Measurements from ENCODE around the gene SDC3.
"Not testable (repeated sequence)": the region's sequence is repeated elsewhere in the genome, so short reads cannot be mapped to it uniquely, and the experiment has no call there.

Gene SDC3, protein sequence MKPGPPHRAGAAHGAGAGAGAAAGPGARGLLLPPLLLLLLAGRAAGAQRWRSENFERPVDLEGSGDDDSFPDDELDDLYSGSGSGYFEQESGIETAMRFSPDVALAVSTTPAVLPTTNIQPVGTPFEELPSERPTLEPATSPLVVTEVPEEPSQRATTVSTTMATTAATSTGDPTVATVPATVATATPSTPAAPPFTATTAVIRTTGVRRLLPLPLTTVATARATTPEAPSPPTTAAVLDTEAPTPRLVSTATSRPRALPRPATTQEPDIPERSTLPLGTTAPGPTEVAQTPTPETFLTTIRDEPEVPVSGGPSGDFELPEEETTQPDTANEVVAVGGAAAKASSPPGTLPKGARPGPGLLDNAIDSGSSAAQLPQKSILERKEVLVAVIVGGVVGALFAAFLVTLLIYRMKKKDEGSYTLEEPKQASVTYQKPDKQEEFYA

DNA sequence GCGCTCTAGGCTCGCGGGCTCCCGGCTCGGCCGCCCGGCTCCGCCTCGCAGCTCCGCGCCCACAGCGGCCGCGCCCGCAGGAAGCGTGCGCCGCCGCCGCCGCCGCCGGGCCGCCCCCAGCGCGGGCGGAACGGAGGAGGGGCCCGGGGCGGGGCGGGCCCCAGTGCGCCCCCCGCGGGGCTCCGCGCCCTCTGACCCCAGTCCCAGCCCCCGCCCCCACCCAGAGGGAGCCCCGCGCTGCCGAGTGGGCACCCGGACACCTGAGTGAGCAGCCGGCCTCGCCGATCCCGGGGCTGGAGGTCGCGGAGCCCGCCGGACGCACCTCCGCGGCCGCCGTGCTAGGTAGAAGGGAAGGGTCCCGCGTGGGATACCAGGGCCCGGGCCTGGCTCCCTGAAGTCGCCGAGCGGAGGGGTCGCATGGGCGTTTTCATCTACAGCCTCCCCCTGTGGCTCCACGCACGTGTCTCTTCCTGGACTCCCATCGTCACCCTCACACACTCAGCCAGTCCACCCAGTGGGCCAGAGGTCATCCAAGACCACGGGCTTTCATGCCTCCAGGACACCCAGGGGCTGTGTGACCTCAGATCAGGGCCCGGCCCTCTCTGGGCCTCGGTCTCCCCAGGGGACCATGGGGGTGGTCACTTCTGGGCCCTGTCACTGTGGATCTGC lies at the start of gene SDC3:
Gene SDC3, minus strand, starts transcription at position 63 of the 669 bp plus-strand sequence. CDS start 172 bp downstream, outside the sequence.
- no peak for DNase-seq (ENCODE audit: low read depth)

DNA sequence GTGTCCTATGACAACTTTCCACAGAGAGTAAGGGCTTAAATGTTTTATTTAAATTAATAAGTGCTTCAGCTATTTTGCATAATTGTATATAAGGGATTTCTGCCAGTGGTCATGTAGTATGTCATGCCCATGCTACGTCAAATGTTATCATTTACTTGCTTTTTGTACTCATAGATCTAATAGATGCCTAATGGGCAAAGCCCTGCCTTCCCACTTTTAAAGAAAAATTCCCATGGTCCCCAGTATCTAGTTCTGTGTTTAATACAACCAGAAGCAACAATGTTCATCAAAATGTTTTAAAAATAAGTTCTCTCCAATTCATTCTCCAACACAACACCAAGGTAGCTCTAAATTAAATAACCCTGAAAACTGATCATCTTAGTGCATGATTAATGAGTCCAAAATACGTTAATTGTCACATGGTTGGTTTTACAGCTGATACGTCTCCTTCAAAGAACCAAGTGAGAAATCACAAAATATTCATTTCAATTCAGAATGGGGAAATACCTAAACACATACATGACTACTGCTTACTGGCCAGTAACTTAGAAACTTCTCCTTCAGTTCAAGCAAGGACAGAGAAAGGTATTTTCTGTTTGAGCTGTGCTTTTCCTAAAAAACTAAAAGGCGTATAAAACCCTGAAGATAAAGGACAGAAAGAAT lies 49.1 kb upstream of the SDC3 start:
- no peak for DNase-seq (ENCODE audit: low read depth)

DNA sequence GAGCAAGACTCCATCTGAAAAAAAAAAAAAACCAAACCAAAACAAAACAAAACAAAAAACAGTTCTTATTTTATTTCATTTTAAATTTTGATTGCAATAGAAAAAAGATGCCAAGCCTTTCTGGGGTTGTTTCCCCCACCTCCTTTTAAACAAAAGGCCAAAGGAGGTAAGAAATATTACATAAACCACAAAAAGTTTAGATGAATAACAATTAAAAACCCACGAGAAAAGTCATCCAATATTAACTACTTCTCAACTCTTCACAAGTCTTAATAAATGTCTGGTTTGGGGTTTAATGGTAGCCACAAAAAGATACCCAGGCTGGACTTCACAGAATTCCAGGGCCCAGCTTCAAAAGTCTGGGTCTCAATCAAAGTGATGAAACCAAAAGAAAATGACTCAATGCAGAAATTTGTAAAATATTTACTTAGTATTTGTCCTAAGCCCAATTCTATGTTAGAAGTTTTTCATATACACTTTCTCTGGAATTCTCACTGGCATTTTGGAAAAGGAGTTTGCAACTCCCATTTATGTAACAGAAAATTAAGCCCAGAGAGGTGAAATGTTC lies 47.0 kb upstream of the SDC3 start:
- DNase-seq (ENCODE audit: low read depth), result no peak

DNA sequence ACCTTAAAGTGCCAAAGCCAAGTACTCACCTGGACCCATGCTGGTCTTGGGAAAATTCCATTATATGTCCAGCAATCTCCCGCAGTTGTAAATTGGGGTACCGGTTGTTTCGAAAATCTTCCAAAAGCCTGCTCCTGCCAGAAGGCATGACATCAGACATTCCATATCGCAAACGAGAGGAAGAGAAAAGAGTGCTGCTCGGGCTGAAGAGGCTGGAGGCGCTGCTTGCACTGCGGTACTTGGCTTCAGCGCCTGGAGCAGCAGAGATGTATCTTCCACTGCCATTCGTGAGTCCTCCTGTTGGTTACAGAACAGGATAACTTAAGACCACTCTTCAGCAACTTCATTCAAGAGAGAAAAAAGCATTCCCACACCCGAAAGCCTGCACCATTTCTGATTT lies 45.1 kb upstream of the SDC3 start:
- DNase-seq (ENCODE audit: low read depth), result no peak

DNA sequence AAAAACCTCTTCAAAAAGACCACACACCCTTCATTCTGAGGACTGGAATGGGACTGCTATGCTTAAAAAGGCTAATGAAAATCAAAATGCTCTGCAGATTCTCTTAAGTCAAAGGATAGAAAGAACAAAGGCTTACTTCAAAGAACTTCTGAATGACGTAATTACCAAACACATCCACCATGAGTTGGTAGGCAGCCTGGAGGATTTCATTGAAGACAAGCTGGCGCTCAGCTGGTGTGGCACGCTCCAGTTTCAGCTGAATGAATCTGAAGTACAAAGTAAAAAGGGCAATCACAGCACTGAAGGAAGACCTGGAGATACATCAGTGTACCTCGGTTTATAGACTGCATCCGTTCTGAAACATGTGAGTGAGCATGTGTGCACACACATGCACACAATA lies 43.5 kb upstream of the SDC3 start:
- no peak for DNase-seq (ENCODE audit: low read depth)

DNA sequence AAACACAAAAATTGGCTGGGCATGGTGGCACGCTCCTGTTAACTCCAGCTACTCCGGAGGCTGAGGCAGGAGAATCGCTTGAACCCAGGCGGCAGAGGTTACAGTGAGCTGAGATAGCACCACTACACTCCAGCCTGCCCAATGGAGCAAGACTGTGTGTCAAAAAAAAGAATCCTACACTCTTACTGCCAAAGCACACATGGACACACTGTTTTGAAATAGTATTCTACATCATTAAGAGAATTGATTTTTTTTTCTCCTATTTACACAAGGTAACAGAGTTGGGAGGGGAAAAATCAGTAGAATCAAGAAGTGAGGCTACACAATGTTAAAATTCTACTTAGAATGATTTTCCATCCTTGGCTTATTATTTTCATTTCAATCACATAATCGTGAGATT lies 42.1 kb upstream of the SDC3 start:
- DNase-seq (ENCODE audit: low read depth), result no peak

DNA sequence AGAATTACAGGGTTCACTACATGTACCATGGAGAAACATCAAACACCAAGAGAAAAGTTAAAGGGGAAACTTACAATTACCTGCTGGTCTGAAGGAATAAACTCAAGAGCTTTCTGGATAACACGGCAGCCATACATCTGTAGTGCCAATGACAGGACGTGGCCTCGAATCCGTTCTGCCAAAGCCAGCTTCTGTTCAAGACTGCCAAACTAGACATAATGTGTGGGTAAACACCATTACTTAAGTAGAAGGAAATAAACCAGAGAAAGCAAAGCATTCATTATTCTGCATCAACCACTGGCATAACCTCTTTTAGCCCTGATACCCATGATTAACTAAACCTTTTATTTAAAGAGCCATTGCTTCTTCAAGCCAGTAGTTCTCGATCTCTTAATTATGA lies 41.5 kb upstream of the SDC3 start:
- no peak for DNase-seq (ENCODE audit: low read depth)

DNA sequence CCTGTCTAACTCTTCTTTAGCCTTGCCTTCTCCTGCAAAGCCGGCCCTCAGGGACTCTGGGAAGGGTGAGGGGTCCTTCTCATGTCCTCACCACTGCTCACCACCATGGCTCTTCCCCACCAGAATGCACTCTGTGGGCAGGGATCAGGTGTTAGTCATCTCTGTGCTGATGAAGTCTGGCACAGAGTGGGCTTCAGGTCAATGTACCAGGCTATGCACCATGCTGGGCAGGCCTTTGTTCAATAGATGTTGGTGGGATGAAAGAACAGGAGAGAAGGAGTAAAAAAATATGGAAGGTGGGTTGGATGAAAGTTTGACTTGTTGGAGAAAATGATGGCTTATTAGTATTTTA lies 40.9 kb upstream of the SDC3 start:
- DNase-seq (ENCODE audit: low read depth), result not testable (repeated sequence)

DNA sequence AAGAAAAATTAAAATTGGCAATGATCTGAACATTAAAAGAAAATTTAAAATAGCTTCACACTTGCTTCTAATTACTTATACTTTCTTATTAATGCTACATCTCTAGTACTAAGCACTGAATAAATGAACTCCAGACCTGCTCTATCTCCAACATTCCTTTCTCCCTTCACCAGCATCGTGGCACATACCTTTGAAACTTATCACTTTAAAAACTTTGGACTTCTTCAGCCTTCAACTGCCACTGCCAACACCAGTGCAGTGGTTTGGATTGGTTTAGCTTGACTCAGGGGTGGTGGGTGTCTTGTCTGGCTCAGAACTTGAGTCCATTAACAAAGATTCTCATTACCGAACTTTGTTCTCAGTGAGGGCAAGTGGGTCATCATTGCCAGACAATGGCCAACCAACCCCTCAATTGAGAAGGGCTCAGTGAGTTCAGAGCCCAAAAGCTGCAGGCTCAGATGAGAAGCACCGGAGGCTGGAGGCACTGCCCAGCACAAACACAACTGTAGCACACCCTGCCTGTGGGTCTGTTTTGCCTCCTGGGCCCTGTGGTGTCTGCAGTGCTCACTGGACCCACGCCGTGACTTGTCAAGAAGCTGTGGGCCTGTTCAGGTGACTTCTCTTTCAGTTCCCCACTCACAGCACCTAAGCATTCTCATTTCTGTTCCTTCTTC lies 40.4 kb upstream of the SDC3 start:
- not testable (repeated sequence) for DNase-seq (ENCODE audit: low read depth)

DNA sequence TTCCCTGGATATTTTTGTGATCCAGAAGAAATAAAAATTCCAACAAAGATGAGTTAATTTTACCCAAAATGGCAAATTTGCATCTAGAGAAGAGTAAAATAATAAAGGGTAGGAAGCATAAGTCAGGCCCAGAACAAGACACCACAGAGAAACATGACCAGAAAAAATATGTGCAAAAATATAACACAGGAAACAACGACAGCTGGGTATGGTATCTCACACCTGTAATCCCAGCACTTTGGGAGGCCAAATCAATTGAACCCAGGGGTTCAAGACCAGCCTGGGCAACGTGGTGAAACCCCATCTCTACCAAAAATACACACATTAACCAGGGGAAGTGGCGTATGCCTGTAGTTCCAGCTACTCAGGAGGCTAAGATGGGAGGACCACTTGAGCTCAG lies 39.7 kb upstream of the SDC3 start:
- no peak for DNase-seq (ENCODE audit: low read depth)

DNA sequence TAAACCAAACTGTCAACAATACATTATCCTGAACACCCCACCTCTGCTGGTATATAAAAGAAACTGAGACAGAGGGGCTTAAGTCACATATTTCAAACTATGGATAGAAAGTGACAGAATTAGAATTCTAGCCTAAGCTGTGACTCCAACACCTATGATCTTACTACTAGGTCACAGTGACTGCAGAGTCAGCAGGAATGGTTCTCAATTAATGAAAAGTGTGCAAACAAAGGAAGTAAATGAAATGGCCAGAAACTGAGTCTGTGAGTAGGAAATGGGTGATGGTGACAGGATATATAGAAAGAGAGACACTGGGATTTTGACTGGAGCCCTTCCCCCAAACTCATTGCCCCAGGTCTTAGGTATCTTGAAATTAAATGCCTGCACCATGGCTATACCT lies 38.7 kb upstream of the SDC3 start:
- DNase-seq (ENCODE audit: low read depth), result no peak

DNA sequence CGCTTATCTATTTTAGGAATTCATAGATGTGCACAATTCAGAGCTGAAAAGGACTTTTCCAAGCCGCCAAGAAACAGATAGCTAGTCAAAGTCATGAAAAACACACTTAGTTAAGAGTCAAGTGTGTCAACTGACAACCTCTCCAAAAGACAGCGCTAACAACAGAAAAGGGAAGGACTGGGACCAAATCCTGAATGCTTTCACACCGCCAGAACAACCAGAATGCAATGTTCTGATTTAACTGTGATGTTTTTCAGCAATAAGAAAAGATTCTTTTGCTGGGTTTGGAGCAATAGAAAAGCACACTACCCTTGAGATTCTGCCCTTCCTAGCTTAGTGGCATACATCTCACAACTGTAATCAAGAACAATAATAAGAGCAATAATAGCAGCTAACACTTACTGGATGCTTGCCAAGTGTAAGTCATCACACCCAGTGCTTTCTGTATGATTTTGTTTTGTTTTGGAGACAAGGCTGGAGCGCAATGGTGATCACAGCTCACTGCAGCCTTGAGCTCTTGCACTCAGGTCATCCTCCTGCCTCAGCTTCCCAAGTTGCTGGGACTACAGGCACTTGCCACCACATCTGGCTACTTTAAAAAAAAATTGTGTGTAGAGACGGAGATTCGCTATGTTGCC lies 33.9 kb upstream of the SDC3 start:
- DNase-seq (ENCODE audit: low read depth), result no peak

DNA sequence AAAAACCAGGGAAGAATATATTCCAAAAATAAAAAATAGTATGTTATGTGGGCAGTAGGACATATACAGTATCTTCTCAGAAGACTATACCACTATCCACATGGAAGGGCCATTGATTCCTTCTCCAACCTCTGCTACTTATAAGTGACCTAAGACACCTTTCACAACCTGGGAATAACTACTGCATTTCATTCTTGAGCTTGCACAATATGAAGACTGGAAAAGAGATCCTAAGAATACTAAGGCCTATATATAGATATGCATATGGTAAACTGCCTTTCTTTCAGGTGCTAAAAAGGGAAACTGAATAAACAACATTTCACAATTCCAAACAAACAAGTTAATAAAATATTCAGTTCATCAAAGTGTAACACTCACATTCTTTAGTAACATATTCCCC lies 32.0 kb upstream of the SDC3 start:
- DNase-seq (ENCODE audit: low read depth), result no peak

DNA sequence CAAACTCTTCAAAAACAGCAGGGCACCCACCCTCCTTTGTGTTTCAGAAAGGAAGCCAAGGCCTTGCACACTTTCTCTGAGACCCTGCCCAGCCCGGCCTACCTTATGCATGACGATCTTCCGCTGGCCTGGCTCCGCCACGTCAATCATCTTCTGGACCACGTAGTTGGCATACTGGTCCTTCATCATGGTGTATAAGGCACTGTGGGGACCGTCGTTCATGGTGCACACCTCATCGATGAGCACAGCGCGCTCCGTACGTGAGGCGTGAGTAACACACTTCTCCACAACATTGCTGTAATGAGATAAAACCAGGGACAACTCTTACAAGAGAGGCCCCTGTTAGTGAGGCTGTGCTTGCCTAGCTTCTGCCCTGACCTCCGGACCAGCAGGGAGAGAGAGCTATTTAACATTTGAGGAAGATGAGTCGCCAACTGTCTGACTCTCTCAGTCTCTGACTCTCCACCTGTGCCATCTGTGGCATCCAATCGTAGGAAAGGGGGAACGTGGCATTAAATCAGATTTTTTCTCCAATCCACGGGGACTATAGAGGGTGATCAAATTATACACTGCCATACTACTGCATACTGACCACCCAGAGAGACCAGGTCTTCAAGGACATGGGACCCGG lies 28.1 kb upstream of the SDC3 start:
- no peak for DNase-seq (ENCODE audit: low read depth)

DNA sequence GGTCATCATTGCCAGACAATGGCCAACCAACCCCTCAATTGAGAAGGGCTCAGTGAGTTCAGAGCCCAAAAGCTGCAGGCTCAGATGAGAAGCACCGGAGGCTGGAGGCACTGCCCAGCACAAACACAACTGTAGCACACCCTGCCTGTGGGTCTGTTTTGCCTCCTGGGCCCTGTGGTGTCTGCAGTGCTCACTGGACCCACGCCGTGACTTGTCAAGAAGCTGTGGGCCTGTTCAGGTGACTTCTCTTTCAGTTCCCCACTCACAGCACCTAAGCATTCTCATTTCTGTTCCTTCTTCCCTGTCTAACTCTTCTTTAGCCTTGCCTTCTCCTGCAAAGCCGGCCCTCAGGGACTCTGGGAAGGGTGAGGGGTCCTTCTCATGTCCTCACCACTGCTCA lies 27.2 kb upstream of the SDC3 start:
- not testable (repeated sequence) for DNase-seq (ENCODE audit: low read depth)

DNA sequence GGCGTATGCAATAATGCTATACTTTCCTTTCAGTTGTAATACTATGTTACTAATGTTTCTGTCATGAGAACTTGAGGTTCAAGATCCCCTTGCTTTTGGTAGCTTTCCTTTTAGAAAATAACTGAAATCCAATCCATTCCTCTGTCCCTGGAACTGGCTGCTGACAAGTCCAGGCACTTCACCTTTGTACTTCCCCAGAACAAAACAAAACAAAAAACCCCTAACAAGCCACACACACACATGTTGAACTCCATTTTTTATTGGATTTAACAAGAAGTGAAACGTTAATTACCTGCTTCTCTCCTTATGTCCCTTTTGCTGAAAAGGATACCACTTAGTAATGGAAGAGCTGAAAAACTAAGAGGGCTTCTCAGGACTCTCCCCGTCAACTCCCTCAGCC lies 26.1 kb upstream of the SDC3 start:
- no peak for DNase-seq (ENCODE audit: low read depth)

DNA sequence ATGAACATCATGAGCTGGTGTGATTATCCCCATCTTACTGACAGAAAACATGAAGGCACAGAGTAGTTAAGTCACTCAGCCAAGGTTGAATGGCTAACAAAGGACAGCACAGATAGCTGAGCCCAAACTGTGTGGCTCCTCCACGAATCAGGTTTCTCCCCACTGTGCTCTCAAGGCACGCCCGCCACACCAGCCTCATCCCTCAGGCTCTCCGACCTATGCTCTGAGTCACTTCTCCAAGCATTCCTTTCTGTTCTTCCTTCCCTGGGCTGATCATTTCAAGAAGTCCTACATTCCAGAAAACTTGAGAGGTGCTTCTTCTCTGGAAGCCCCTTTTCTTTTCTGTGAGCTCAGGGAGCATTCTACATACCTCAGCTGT lies 25.3 kb upstream of the SDC3 start:
- DNase-seq (ENCODE audit: low read depth), result no peak

DNA sequence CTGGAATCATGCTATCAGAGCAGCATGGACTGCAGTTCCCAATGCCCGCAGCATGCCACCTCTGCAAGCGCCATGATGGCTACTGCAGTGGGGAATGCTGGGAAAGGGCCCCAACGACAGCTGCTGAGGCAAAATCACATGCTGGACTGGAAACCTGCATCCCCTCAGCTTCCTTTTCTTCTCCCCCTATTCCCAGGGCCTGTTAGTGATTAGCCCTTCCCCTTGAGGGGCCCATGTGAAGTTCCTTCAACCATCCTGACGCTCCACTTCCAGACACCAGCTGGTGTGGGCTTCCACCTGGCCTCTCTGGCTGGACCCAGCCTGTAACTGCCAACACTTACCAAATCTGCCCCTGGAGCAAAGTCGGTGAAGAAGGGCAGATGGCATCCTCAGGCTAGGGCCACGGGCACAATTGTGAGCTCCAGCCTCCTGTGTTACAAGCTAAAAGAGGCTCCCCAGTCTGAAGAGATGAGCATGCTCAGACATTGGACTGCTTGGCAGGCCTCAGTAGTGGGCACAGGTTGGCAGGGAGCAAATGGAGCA lies 22.1 kb upstream of the SDC3 start:
- DNase-seq (ENCODE audit: low read depth), result no peak

DNA sequence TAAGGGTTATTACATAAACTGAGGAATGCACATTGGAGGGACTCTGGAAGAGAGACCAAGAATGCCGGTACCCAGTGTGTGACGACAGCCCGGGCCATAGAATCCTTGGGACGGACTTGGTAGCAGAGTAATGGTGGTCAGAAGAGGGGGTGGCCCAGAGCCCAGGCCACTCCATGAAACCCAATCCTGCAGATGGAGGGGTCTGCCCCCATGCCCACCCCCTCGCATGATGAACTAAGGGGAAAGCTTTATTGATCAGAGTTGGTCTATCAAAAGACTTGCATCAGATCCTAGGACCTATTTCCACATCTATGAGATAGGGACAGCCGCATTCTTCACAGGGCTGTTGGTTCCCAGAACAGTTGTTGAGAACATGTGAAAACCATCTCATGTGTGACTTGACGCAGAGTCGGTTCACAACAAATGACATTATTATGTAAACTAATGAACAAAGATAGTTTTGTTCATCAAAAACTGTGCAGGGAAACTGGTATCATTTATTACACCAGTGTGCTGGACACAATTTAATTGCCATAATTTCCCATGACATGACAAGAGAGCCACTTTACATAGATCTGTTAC lies 21.5 kb upstream of the SDC3 start:
- no peak for DNase-seq (ENCODE audit: low read depth)

DNA sequence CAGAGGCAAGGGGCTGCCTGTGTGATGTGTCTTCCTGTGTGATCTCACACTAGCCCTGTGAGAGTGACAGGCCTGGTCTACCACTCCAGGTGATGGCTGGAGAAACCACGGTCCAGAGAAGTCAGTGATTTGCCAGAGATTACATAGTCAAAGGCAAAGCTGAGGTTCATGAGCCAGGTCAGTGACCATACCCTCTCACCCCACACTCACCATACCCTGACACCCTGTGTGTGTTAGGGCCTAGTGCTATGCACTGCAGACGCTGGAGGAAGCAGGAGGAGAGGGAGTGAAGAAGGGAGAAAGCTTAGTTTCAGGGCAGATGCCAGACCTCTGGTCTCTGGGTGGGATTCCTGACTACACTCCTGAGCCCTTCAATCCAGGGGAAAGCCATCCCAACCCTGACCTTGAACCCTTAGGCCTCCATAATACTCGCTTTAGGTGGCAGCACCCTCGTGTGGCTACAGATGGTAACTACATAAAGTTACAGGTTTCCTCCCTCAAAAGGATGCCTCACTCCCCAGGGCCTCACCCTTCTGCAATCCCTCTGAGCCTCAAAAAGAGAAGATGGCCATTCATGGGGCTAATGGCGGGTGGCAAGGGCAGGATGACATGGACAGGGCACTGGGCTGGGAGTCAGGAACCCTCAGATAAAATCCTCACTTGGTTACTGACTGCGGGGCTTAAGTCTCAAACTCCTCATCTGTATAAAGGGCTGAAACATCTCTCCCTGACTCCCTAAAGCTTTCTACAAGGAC lies 20.8 kb upstream of the SDC3 start:
- no peak for DNase-seq (ENCODE audit: low read depth)
